Upper lobe of left lung (tissue), 6 donors: ENCODE data around the gene DAD1. TPM values are rescaled to one million over a fixed set of nuclear protein-coding genes. Genes with fewer than 3 reads are reported as not detected.
A peak's percentile ranks its signal among the peaks of the same experiment; 100 is the strongest.

Source experiments
- ATAC-seq, 2 donors: fragments of 200-7000 bp; cut with Tn5 transposase; one replicate each; pipeline ENCODE4 v1.9.1; 2022; ENCODE audit warnings: mild to moderate bottlenecking in 2 of 2, moderate library complexity in 2 of 2; ENCODE audit not compliant: low FRiP score in 2 of 2
- DNase-seq, 2 donors: peaks; one replicate each; pipeline ENCODE4 v3.0.0-alpha.2; 2019 to 2020
- H3K27ac ChIP-seq, 4 donors: fragments of 200-600 bp; sonication (generic); one replicate each; pipeline ENCODE4 v1.5.1; 2016 to 2019
- H3K27me3 ChIP-seq, 4 donors: fragments of 200-600 bp; sonication (generic); one replicate each; pipeline ENCODE4 v1.5.1; 2017 to 2019
- H3K36me3 ChIP-seq, 4 donors: fragments of 200-600 bp; sonication (generic); one replicate each; pipeline ENCODE4 v1.5.1; 2016 to 2019
- H3K4me1 ChIP-seq, 4 donors: fragments of 200-600 bp; sonication (generic); one replicate each; pipeline ENCODE4 v1.5.1; 2018 to 2019
- H3K4me3 ChIP-seq, 4 donors: fragments of 200-600 bp; sonication (generic); one replicate each; pipeline ENCODE4 v1.5.1; 2017 to 2019; ENCODE audit warnings: mild to moderate bottlenecking in 2 of 4, moderate library complexity in 1 of 4
- H3K9me3 ChIP-seq, 4 donors: fragments of 200-600 bp; sonication (generic); one replicate each; pipeline ENCODE4 v1.5.1; 2018 to 2019
- EP300 ChIP-seq, 4 donors: sonication (generic); formaldehyde crosslinking; IDR thresholded peaks; one replicate each; pipeline ENCODE4 v1.5.1; 2017; ENCODE audit warnings: antibody characterized with exemption in 4 of 4, control low read depth in 2 of 4
- POLR2A ChIP-seq, 4 donors: fragments of 450-650 bp; IDR thresholded peaks; one replicate each; pipeline ENCODE4 v1.5.1; 2016 to 2017; ENCODE audit warnings: antibody characterized with exemption in 4 of 4, mild to moderate bottlenecking in 2 of 4
- POLR2AphosphoS5 ChIP-seq, 2 donors: sonication (generic); formaldehyde crosslinking; IDR thresholded peaks; one replicate each; pipeline ENCODE4 v1.5.1; 2017; ENCODE audit warnings: antibody characterized with exemption in 2 of 2
- WGBS, 2 donors: methylation state at CpG; one replicate each; pipeline ENCODE4 v1.1.5; 2017 to 2018; 5-methylcytosine and 5-hydroxymethylcytosine counted together
- total RNA-seq, 6 donors: library from RNA; depleted of rRNA in 4 of 6; stranded (reverse); fragments of >200 nt in 4 of 6; gene quantifications; one replicate each; pipeline versions ENCODE4 v1.1.0 to v1.2.1, GENCODE V29; 2016 to 2021
- TF ChIP-seq, protein P1 (sequence below), 6 experiments: fragments of 450-650 bp in 4 of 6; fragments of 200-600 bp in 2 of 6; sonication (generic) in 2 of 6; IDR thresholded peaks; one replicate each; pipeline ENCODE4 v1.5.1; 2016 to 2019; ENCODE audit warnings: antibody characterized with exemption in 6 of 6
- donor health status: DM: no; HTN: no; CAD: no; lungs with moderate emphysema.
- donor health status: DM: no; HTN: yes; CAD: no; lungs with severe emphysema.

Gene DAD1
- total RNA-seq, 6 donors from 2014 or later = 8.4 to 188 (median 134) TPM

DNA sequence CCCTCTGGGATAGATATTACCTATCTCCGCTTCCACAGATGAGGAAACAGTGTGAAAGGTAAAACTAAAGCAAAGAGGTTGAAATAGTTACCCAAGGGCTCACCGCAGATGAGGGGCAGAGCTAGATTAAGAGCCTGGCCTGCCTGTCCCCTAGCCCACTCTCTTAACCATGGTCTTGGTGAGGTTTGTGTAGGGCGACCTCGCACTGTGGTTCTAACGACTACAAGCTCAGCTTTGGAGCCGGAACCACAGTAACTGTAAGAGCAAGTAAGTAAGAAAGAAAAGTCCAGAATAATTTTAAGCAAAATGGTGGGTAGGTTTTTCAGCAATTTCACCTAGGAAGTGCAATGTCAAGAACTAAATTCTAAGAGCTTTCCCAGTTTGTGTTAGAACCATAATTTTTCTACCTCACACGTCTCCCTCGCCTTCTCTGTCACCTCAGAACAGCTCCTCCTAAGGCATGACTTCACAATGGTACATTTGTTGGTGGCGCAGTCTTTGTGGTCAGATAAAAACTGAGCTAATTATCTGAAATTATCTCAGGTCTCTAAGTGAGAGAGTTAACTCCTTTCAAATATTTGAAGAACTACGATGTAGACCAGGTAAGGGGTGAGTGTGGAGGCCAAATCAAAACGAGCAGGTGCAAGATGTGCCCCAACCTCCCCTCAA is 64.8 kb downstream of the DAD1 start:
- DNase-seq = no peak
- TF ChIP-seq POLR2AphosphoS5 (IDR thresholded peaks at IDR 0.05) (no peak), POLR2A (IDR thresholded peaks at IDR 0.05) (no peak)
- TF ChIP-seq, protein P1, sequence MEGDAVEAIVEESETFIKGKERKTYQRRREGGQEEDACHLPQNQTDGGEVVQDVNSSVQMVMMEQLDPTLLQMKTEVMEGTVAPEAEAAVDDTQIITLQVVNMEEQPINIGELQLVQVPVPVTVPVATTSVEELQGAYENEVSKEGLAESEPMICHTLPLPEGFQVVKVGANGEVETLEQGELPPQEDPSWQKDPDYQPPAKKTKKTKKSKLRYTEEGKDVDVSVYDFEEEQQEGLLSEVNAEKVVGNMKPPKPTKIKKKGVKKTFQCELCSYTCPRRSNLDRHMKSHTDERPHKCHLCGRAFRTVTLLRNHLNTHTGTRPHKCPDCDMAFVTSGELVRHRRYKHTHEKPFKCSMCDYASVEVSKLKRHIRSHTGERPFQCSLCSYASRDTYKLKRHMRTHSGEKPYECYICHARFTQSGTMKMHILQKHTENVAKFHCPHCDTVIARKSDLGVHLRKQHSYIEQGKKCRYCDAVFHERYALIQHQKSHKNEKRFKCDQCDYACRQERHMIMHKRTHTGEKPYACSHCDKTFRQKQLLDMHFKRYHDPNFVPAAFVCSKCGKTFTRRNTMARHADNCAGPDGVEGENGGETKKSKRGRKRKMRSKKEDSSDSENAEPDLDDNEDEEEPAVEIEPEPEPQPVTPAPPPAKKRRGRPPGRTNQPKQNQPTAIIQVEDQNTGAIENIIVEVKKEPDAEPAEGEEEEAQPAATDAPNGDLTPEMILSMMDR (IDR thresholded peaks at IDR 0.05) = no peak
- Histone ChIP-seq H3K9me3 (no peaks in the 10 kb centered on the region), H3K27me3 (no peaks in the 10 kb centered on the region), H3K36me3 (no peaks in the 10 kb centered on the region), H3K27ac (peak overlapping the region in 1 of 4 donors; percentile 23), H3K4me3 (no peak overlapping the region), H3K4me1 (no peaks in the 10 kb centered on the region)
- no peak for ATAC-seq
- WGBS, 2 donors = 85 to 88% methylated on average over 11 of the region's 11 CpGs

DNA sequence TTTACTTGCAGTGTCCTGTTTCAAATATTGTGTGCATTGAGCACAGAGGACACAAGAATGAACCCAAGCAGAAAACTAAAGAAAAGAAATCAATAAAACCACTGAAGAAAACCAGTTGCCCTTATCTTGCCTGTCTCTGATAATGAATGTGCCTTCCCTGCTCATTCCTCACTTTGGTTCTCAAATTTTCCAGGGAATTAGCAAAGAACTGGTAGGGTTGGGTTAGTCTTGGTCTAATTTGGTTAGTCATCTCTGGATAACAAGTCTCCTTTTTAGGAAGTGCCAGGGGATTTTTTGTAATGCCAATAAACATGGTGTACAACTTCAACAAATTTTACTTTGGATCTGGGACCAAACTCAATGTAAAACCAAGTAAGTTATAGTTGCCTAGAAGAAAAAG is 65.7 kb downstream of the DAD1 start:
- TF ChIP-seq, protein P1 (IDR thresholded peaks at IDR 0.05) = no peak
- TF ChIP-seq EP300 (IDR thresholded peaks at IDR 0.05) (no peak), POLR2A (IDR thresholded peaks at IDR 0.05) (no peak), POLR2AphosphoS5 (IDR thresholded peaks at IDR 0.05) (no peak)
- H3K4me1 ChIP-seq = no peaks in the 10 kb centered on the region
- no peak for ATAC-seq

DNA sequence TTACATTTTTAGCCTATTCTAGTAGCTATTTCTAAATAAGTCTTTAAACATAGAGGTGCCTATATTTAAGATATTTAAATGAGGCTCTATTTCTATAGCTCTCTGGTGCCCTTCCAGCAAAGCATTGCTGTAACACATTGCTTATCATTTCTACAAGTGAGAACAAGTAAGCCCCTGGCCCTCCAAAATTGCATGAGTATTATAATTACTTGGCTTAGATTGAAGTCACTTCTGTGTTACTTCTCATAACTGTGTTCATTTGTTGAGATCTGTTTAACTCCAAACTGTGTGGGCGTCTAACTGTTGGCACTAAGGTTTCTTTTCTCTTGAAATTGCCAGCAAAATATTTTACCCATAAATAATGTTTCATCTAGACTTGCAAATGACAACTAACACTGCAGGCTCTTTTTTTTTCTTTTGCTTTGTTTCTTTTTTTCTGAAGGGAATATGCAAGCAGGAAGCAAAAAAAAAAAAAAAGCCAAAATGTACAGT is 66.5 kb downstream of the DAD1 start:
- TF ChIP-seq POLR2AphosphoS5 (IDR thresholded peaks at IDR 0.05) (no peak), EP300 (IDR thresholded peaks at IDR 0.05) (no peak), POLR2A (IDR thresholded peaks at IDR 0.05) (no peak)
- TF ChIP-seq, protein P1 (IDR thresholded peaks at IDR 0.05) = no peak
- Histone ChIP-seq H3K27me3 (no peaks in the 10 kb centered on the region), H3K9me3 (no peaks in the 10 kb centered on the region), H3K4me3 (no peak overlapping the region), H3K36me3 (no peaks in the 10 kb centered on the region), H3K4me1 (no peaks in the 10 kb centered on the region), H3K27ac (no peak overlapping the region)
- DNase-seq = no peak
- ATAC-seq = no peak
- 78% methylated on average over 1 of the region's 1 CpG for WGBS, 2 donors

More for the DNA sequence above, 65.7 kb downstream of the DAD1 start:
- Histone ChIP-seq H3K9me3 (no peaks in the 10 kb centered on the region), H3K27me3 (no peaks in the 10 kb centered on the region), H3K4me3 (no peak overlapping the region), H3K36me3 (no peaks in the 10 kb centered on the region), H3K27ac (peak overlapping the region in 1 of 4 donors; percentile 23)
- DNase-seq = no peak

DNA sequence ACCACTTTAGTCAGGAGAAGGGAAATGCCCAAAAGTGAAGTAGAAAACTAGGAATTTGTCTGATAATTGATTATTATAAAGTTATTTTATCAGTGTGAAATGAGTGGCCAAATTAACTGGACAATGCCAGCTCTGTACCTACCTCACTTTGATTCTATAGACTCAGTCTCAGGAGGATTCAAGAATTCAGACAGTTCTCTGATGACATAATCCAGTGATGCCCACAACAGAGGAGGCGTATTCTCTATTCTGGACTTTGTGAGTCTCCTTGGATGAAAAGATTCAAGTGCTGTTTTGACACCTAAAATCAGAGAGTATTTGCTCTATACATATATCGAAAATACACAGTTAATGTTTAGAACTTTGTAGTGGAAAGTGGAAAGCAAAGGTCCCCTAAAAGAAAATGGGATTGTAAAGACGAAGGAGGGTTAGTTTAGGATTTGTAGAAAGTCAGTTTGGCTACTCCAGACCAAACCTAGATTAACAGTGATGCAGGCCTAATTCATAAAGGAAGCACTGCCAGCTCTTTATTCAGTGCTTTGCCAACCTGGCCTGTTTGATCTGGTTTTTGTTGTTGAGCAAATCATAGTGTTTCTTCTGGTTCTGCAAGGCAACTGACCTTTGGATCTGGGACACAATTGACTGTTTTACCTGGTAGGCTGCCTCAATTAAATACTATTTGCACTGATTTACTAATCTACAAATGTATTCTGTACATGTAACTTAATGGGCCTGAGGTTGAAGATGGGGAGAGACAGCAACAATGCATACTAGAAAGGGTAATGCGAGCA is 67.4 kb downstream of the DAD1 start:
- DNase-seq (no peak), ATAC-seq (no peak)
- 82 to 95% methylated on average over 4 of the region's 4 CpGs for WGBS, 2 donors

More for the DNA sequence above, 67.4 kb downstream of the DAD1 start:
- TF ChIP-seq EP300 (IDR thresholded peaks at IDR 0.05) (no peak), POLR2A (IDR thresholded peaks at IDR 0.05) (no peak), POLR2AphosphoS5 (IDR thresholded peaks at IDR 0.05) (no peak)
- TF ChIP-seq, protein P1 (IDR thresholded peaks at IDR 0.05) = no peak
- H3K4me1 ChIP-seq = no peaks in the 10 kb centered on the region
- H3K9me3 ChIP-seq = no peaks in the 10 kb centered on the region
- no peak overlapping the region for H3K27ac ChIP-seq
- no peaks in the 10 kb centered on the region for H3K27me3 ChIP-seq
- H3K36me3 ChIP-seq = no peaks in the 10 kb centered on the region
- no peak overlapping the region for H3K4me3 ChIP-seq
